Stimulated activated CD4-positive, alpha-beta T cell treated with anti-CD3 and anti-CD28 coated beads, Interleukin-4, amount 100 ng/mL, for 1 hour (primary cell): ENCODE results near the gene ZNF396.

ENCODE experiments used
- DNase-seq: peaks from one replicate; pipeline ENCODE4 v3.0.0-alpha.2; 2020

ZNF396 gene

GRCh38 chr18:35376742-35377695 lies at the start of gene ZNF396:
Gene ZNF396 (minus strand): TSS chr18:35377337. CDS start chr18:35374292, 3,045 bp downstream.
- peak; percentile 67 for DNase-seq

- no peak for DNase-seq
Observed at GRCh38 chr18:35426786-35427185, 49.6 kb upstream of the ZNF396 start.

- no peak for DNase-seq
Observed at GRCh38 chr18:35424356-35424755, 47.2 kb upstream of the ZNF396 start.

DNA sequence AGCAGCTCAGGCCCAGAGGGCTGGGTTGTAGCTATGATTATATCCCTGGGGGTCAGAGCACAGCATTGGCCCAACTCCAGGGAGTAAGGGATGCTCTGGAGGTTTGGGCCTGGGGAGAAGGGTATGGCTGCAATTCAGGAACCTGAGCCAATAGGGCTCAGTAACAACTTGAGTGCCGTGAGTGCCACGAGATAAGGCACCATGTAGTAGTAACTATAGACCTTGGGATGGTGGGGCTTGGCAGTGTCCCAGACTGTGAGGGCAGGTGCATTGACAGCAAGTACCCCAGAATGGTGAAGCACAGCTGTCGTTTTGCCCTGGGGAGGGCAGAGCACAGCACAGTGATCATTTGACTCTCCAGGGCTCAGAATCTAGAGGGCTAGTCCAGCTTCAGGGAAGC lies 45.1 kb upstream of the ZNF396 start:
- no peak for DNase-seq

- no peak for DNase-seq
Observed at GRCh38 chr18:35418610-35419009, 41.5 kb upstream of the ZNF396 start.

GRCh38 chr18:35417223-35417622 lies 40.1 kb upstream of the ZNF396 start:
- DNase-seq = no peak

- DNase-seq = no peak
Observed at GRCh38 chr18:35415511-35416073, 38.5 kb upstream of the ZNF396 start.

GRCh38 chr18:35413163-35413511 lies 36.0 kb upstream of the ZNF396 start:
- DNase-seq = no peak

- DNase-seq = no peak
Observed at GRCh38 chr18:35411625-35412351, 34.7 kb upstream of the ZNF396 start.

- DNase-seq = no peak
Observed at GRCh38 chr18:35410561-35410960, 33.4 kb upstream of the ZNF396 start.

DNA sequence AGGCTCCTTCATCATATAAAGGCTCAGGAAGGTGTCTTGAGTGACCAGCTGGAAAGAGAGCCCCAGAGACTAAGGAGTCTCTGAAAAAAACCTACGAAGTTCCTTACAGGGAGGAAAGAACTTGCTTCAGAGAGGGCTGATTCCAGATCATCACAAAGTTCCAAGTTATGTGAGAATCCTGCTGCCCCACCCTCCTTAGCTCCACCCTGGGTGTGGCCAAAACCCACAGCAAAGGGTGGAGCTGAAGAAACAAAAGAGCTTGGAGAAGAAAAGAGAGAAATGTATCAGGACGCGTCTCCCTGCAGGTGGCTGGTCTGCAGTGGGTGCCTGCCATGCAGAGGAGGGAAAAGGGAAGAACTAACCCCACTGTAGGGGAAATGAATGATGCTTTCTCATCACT lies 32.8 kb upstream of the ZNF396 start:
- no peak for DNase-seq

DNA sequence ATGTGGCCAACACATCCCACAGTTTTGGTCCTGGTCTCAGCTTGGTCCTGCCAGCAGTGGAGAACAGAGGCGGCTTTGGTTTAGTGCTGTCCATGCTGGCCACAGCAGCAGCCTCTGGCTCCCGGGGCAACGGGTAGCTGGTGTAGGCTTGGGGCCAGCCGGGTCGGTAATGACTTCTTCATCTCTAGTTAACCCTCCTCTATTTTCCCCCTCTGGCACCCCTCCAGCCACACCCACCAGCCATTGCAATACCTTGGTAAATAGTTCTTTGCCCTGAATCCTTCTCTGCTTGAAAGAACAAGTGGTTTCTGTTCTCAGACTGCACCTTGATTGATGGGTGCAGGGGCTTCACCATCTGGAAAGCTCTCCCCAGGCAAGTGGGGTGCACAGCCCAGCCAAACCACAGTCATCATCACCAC lies 31.7 kb upstream of the ZNF396 start:
- DNase-seq = no peak

DNA sequence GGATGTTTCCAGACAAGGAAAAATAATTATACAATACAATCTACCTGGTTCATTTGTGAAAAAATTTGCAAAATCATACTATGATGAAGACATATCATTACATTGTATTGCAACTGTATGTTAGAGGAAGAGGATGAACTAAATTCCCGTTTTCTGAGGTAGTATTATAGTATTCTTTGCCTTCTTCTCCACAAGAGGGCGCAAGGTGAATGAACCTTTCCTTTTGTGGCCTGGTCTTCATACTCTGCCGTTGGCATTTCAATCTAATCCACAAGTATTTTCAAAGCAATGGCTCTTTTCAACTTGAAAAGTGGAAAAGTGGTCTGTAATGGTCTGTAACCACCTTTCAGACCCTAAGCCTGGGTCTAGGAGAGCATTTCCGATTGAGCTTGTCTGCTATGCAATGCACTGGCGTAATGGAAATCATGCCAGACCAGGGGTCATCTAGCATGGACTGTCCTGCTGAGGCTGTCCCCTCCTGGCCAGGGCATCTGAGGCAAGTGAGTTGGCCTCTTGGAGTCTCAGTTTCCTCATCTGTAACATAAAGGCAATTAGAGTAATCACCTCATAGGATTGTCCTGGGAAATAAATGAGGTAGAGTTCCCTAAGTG lies 30.8 kb upstream of the ZNF396 start:
- DNase-seq = no peak

DNA sequence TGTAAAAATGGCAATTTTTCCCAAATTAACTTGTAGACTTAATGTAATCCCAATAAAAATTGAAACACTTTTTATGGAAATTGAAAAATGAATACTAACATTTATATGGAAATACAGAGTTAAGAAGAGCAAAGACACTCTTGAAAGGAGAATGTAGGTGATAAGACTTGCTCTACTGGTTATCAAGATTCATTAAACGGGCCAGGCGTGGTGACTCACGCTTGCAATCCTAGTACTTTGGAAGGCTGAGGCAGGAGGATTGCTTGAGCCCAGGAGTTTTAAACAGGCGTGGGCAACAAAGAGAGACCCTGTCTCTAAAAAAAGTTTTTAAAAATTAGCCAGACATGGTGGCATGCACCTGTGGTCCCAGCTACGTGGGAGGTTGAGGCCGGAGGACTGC lies 29.5 kb upstream of the ZNF396 start:
- no peak for DNase-seq

DNA sequence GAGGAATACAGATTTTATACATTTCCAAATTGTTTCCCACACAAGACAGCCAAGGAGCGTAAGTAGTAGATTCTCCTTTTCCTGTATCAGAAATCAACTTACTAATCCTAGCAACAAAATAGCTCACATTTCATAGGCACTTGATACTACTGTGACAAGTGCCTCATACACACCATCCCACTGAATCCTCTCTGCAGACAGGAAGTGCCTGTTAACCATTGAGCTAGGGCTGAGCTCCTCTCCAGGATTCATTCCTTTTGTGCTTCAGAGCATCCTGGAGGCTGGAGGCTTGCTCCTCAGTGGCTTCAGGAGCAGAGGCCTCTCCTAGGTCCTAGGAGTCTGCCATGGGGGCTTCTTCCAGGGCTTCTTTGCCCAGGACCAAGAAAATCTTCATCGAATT lies 20.8 kb upstream of the ZNF396 start:
- no peak for DNase-seq

DNA sequence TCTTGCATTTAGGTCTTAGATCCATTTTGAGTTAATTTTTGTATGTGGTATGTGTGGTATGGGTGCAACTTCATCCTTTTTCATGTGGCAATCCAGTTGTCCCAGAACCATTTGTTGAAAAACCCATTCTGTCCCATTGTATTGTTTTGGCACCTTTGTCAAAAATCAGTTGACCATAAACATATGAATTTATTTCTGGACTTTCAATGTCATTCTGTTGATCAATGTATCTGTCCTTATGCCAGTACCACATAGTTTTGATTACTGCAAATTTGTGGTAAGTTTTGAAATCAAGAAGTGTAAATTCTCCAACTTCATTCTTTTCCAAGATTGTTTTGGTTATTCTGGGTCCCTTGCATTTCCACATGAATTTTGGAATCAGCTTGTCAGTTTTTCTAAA lies 16.6 kb upstream of the ZNF396 start:
- no peak for DNase-seq

- DNase-seq = no peak
Observed at GRCh38 chr18:35392375-35392774, 15.2 kb upstream of the ZNF396 start.

- no peak for DNase-seq
Observed at GRCh38 chr18:35390951-35391700, 14.0 kb upstream of the ZNF396 start.

- no peak for DNase-seq
Observed at GRCh38 chr18:35389095-35389618, 12.0 kb upstream of the ZNF396 start.

DNA sequence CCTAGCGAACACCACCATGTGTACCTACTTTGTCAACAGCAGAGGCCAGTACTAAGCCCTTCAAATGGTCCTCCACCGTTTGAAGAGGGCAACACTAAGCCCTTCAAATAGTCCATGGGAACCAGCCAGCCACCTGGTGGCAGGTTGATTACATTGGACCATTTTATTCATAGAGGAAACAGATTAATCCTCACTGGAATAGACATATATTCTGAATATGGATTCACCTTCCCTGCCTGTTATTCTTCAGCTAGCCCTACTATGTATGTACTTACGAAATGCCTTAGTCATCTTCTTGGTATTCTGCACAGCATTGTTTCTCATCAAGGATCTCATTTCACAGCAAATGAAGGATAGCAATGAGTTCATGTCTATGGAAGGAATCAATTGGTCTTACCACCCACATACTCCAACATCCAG lies 10.0 kb upstream of the ZNF396 start:
- no peak for DNase-seq

DNA sequence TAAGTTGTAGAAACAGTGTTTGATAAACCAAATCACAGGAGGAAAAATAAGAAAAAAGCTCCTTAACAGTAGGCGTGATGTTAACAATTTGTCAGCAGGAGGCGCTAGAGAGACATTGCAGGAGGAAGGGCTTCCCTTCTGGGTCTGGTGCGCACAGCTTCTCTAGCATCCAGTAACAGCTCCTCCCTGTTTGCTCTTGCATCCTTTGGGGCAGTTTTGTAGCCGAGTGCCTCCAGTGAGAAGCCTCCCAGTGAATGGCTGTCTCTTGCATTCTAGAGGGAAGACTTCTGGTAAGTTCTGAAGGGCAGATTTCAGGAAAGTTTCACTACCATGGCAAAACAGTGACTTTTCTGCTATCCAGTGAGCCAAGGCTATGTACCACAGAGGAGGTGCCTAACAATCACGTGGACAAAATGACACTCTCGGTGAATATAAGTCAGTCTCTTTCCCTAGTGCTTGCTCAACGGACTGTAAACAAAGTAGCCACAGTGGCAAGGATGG lies 9.5 kb upstream of the ZNF396 start:
- DNase-seq = peak; percentile 41

GRCh38 chr18:35383136-35383535 lies 6.0 kb upstream of the ZNF396 start:
- no peak for DNase-seq
